Astrocyte of the cerebellum (primary cell): ENCODE measurements around the gene ZFPM1.

Experiments used
- DNase-seq: peaks from one replicate; pipeline ENCODE4 v3.0.0-alpha.2; 2011; ENCODE audit warnings: low read depth
- H3K4me3 ChIP-seq: 2 replicates; pipeline ENCODE4 v1.5.1; 2011; ENCODE audit warnings: mild to moderate bottlenecking, low read depth, low read length, moderate library complexity
- in situ Hi-C: cut with HindIII; loops from 2 replicates; pipeline ENCODE4 v1.10.0; 2017; ENCODE audit warnings: low sequenced_read_pairs
- TF ChIP-seq, protein P1 (sequence below): IDR thresholded peaks from 2 replicates; pipeline ENCODE4 v1.5.1; 2012; ENCODE audit warnings: low read length, low read depth, moderate library complexity, mild to moderate bottlenecking; ENCODE audit errors: missing control alignments

The ZFPM1 gene

GRCh38 chr16:88575251-88575650 lies 122.2 kb downstream of the ZFPM1 start:
- H3K4me3 ChIP-seq = no peak overlapping the region
- in situ Hi-C loops = no loop called here
- TF ChIP-seq, protein P1, sequence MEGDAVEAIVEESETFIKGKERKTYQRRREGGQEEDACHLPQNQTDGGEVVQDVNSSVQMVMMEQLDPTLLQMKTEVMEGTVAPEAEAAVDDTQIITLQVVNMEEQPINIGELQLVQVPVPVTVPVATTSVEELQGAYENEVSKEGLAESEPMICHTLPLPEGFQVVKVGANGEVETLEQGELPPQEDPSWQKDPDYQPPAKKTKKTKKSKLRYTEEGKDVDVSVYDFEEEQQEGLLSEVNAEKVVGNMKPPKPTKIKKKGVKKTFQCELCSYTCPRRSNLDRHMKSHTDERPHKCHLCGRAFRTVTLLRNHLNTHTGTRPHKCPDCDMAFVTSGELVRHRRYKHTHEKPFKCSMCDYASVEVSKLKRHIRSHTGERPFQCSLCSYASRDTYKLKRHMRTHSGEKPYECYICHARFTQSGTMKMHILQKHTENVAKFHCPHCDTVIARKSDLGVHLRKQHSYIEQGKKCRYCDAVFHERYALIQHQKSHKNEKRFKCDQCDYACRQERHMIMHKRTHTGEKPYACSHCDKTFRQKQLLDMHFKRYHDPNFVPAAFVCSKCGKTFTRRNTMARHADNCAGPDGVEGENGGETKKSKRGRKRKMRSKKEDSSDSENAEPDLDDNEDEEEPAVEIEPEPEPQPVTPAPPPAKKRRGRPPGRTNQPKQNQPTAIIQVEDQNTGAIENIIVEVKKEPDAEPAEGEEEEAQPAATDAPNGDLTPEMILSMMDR = no peak
- DNase-seq = no peak

DNA sequence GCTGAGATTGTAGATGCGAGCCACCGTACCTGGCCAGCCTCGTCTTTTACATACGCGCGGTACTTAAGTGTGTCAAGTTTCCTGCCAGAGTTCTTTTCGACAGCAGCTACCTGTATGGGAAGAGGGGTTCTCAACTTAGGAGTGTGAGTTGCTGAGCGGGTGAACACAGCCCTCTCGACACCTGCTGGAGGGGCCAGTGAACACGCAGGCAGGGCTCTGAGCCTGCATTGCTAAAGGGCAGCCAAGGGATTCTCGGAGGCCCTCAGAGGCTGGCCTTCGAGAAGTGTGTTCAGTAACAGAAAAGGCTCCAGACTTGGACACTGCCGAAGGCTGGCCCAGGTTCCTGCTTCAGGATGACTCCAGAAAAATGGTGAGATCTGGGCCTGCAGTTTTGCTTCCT lies 123.2 kb downstream of the ZFPM1 start:
- H3K4me3 ChIP-seq = no peak overlapping the region
- no peak for DNase-seq
- TF ChIP-seq, protein P1 = no peak
- in situ Hi-C loops = no loop called here

DNA sequence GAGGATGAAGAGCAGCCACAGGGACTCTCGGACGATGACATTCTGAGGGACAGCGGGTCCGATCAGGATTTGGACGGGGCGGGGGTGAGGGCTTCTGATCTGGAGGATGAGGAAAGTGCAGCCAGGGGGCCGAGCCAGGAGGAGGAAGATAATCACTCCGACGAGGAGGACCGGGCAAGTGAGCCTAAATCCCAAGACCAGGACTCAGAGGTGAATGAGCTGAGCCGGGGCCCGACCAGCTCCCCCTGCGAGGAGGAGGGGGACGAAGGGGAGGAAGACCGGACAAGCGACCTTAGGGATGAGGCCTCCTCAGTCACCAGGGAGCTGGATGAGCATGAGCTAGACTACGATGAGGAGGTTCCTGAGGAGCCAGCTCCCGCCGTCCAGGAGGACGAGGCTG lies 124.1 kb downstream of the ZFPM1 start:
- no peak for DNase-seq
- no peak overlapping the region for H3K4me3 ChIP-seq
- TF ChIP-seq, protein P1 = no peak
- in situ Hi-C loops = no loop called here

GRCh38 chr16:88578446-88579313 lies 125.6 kb downstream of the ZFPM1 start:
- no peak for DNase-seq
- TF ChIP-seq, protein P1 = no peak
- in situ Hi-C loops = no loop called here
- no peak overlapping the region for H3K4me3 ChIP-seq

DNA sequence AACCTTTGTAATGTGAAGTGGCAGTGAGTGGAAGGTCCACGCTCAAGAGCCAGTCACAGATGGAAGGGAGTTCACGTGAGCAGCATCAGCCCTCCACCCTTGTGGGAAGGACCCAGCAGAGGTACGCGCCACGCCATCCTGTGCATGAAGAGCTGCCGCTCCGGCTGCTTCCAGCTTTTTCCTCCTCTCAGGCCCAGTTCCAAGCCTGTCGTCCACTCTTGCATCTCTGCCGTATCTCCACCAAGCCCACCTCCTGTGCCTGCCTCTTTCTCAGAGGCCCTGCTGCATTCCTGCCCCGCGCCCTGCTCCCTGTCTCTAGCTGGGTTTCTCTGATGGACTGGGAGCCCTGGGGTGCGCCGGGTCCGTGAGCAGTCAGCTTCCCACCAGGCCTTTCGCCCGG lies 127.3 kb downstream of the ZFPM1 start:
- TF ChIP-seq, protein P1 = no peak
- in situ Hi-C loops = no loop called here

GRCh38 chr16:88581033-88581432 lies 128.0 kb downstream of the ZFPM1 start:
- no peak overlapping the region for H3K4me3 ChIP-seq
- TF ChIP-seq, protein P1 = no peak
- in situ Hi-C loops = no loop called here
- no peak for DNase-seq

More for the DNA sequence above, 127.3 kb downstream of the ZFPM1 start:
- no peak overlapping the region for H3K4me3 ChIP-seq
- no peak for DNase-seq
